Hepatocyte (in vitro differentiated cells): ENCODE measurements around the gene TMEM200B. TPM values are rescaled to one million over a fixed set of nuclear protein-coding genes. Genes with fewer than 3 reads are reported as not detected.

Experiments
- DNase-seq: peaks from one replicate; pipeline ENCODE4 v3.0.0-alpha.2; 2016; ENCODE audit warnings: low spot score
- H2AFZ ChIP-seq: fragments of 200-600 bp; sonication (generic); 2 replicates; pipeline ENCODE4 v1.6.0; 2016; ENCODE audit warnings: antibody characterized with exemption, mild to moderate bottlenecking
- H3K27ac ChIP-seq: fragments of 200-600 bp; sonication (generic); 2 replicates; pipeline ENCODE4 v1.5.1; 2016; ENCODE audit warnings: mild to moderate bottlenecking
- H3K27me3 ChIP-seq: fragments of 200-600 bp; sonication (generic); 2 replicates; pipeline ENCODE4 v1.6.1; 2016
- H3K36me3 ChIP-seq: fragments of 200-600 bp; sonication (generic); replicated peaks from 2 replicates; pipeline ENCODE4 v1.5.1; 2016; ENCODE audit warnings: low read depth; ENCODE audit not compliant: insufficient read depth
- H3K4me1 ChIP-seq: fragments of 200-600 bp; sonication (generic); 2 replicates; pipeline ENCODE4 v1.5.1; 2016; ENCODE audit warnings: mild to moderate bottlenecking, moderate library complexity; ENCODE audit not compliant: insufficient read depth
- H3K4me2 ChIP-seq: fragments of 200-600 bp; sonication (generic); 2 replicates; pipeline ENCODE4 v1.6.0; 2016
- H3K4me3 ChIP-seq: fragments of 200-600 bp; sonication (generic); 2 replicates; pipeline ENCODE4 v1.5.1; 2016; ENCODE audit warnings: mild to moderate bottlenecking
- H3K79me2 ChIP-seq: fragments of 200-600 bp; sonication (generic); 2 replicates; pipeline ENCODE4 v1.6.0; 2017; ENCODE audit warnings: mild to moderate bottlenecking
- H3K9me2 ChIP-seq: fragments of 200-600 bp; sonication (generic); replicated peaks from 2 replicates; pipeline ENCODE4 v1.6.0; 2017; ENCODE audit warnings: mild to moderate bottlenecking; ENCODE audit not compliant: insufficient read depth
- H3K9me3 ChIP-seq: fragments of 200-600 bp; sonication (generic); 2 replicates; pipeline ENCODE4 v1.5.1; 2016; ENCODE audit warnings: low read depth, mild to moderate bottlenecking
- H4K20me1 ChIP-seq: fragments of 200-600 bp; sonication (generic); 2 replicates; pipeline ENCODE4 v1.6.0; 2016; ENCODE audit warnings: mild to moderate bottlenecking; ENCODE audit not compliant: insufficient read depth, poor library complexity, severe bottlenecking
- CTCF ChIP-seq: fragments of 200-600 bp; sonication (generic); IDR thresholded peaks from 2 replicates; pipeline ENCODE4 v1.5.1; 2016; ENCODE audit warnings: antibody characterized with exemption, mild to moderate bottlenecking; ENCODE audit not compliant: poor library complexity
- EZH2 ChIP-seq: fragments of 200-600 bp; sonication (generic); IDR thresholded peaks from 2 replicates; pipeline ENCODE4 v1.6.1; 2016; ENCODE audit warnings: antibody characterized with exemption, mild to moderate bottlenecking, borderline replicate concordance
- EZH2phosphoT487 ChIP-seq: fragments of 200-600 bp; sonication (generic); IDR thresholded peaks from one replicate; pipeline ENCODE4 v1.6.1; 2018; ENCODE audit warnings: antibody characterized with exemption, mild to moderate bottlenecking, low read depth, moderate library complexity; ENCODE audit not compliant: unreplicated experiment, severe bottlenecking
- WGBS: methylation state at CpG from one replicate; pipeline ENCODE4 v1.1.6; 2016; ENCODE audit warnings: low lambda C conversion rate; ENCODE audit errors: missing lambda C conversion rate; 5-methylcytosine and 5-hydroxymethylcytosine counted together
- polyA plus RNA-seq: library from polyadenylated mRNA; unstranded; fragments of >200 nt; fragmentation: Nextera tagmentation; extraction: Ambion mirVana; gene quantifications from 2 replicates; pipeline ENCODE4 v1.2.1, GENCODE V29; 2016
- total RNA-seq: library from RNA; depleted of rRNA; stranded (reverse); fragments of >200 nt; gene quantifications from 2 replicates; pipeline ENCODE4 v1.2.3, GENCODE V29; 2014

The TMEM200B gene
- total and polyA plus RNA-seq, 2 experiments from 2014 or later: 10.7 to 11.0 TPM

DNA sequence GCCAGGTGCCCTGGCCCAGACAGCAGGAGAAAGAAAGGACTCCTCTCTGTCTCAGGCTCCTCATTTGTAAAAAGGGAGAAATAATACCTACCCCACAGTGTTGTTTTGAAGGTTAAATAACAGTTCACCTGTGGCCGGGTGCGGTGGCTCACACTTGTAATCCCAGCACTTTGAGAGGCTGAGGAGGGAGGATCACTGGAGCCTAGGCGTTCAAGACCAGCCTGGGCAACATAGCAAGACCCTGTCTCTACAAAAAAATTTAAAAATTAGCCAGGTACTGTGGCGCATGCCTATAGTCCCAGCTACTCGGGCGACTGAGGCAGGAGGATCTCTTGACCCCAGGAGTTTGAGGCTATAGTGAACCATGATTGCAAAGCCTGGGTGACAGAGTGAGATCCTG lies 2.5 kb upstream of the TMEM200B start:
- no peak overlapping the region for H3K4me3 ChIP-seq
- no peak for DNase-seq
- H3K4me1 ChIP-seq: peaks cover 17% of the 10 kb centered on the region
- no peaks in the 10 kb centered on the region for H3K36me3 ChIP-seq
- no peaks in the 10 kb centered on the region for H3K9me2 ChIP-seq
- no peak overlapping the region for H3K4me2 ChIP-seq
- peaks cover 8% of the 10 kb centered on the region for H3K79me2 ChIP-seq
- WGBS: 97% methylated on average over 6 of the region's 6 CpGs
- no peaks in the 10 kb centered on the region for H4K20me1 ChIP-seq
- TF ChIP-seq CTCF (no peak), EZH2 (no peak), EZH2phosphoT487 (no peak)
- no peaks in the 10 kb centered on the region for H3K9me3 ChIP-seq
- no peak overlapping the region for H3K27ac ChIP-seq
- H3K27me3 ChIP-seq: peaks cover 9% of the 10 kb centered on the region
- H2AFZ ChIP-seq: no peak overlapping the region

GRCh38 chr1:29125788-29126187 lies 2.1 kb upstream of the TMEM200B start:
- no peak overlapping the region for H3K4me3 ChIP-seq
- H3K79me2 ChIP-seq: peaks cover 11% of the 10 kb centered on the region
- no peak for DNase-seq
- H3K4me1 ChIP-seq: peaks cover 20% of the 10 kb centered on the region
- H2AFZ ChIP-seq: no peak overlapping the region
- H3K36me3 ChIP-seq: no peaks in the 10 kb centered on the region
- H3K27me3 ChIP-seq: peaks cover 12% of the 10 kb centered on the region
- H4K20me1 ChIP-seq: peaks cover 2% of the 10 kb centered on the region
- peak overlapping the region; percentile 98 for H3K27ac ChIP-seq
- H3K9me2 ChIP-seq: no peaks in the 10 kb centered on the region
- WGBS: 78% methylated on average over 6 of the region's 6 CpGs
- no peak for TF ChIP-seq EZH2
- no peak for TF ChIP-seq CTCF
- TF ChIP-seq EZH2phosphoT487: no peak
- no peaks in the 10 kb centered on the region for H3K9me3 ChIP-seq
- peak overlapping the region; percentile 95 for H3K4me2 ChIP-seq

DNA sequence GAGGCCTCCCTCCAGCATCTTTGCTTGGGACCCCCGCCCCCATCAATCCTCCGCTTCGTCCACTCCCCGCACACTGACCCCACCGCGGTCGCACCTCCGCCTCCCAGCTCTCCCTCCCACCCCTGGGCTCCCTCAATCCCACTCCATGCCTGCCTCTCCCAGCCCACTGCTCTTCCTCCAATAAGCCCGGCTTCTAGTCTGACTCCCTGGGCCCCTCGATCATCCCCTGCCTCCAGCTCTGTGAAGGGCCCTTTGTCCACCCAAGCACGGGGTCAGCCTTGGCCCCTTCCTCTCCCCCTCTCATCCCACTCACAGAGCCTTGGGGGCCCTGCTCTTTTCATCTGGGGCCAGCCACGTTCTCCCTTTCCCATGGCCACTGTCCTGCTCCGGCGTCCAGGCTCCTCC lies 1.5 kb upstream of the TMEM200B start:
- H3K27me3 ChIP-seq: peaks cover 13% of the 10 kb centered on the region
- H3K4me3 ChIP-seq: no peak overlapping the region
- no peaks in the 10 kb centered on the region for H3K36me3 ChIP-seq
- no peaks in the 10 kb centered on the region for H3K9me3 ChIP-seq
- TF ChIP-seq CTCF (no peak), EZH2phosphoT487 (no peak), EZH2 (no peak)
- peak overlapping the region; percentile 83 for H2AFZ ChIP-seq
- DNase-seq: no peak
- H3K79me2 ChIP-seq: peaks cover 14% of the 10 kb centered on the region
- H3K27ac ChIP-seq: peak overlapping the region; percentile 98
- H3K4me2 ChIP-seq: peak overlapping the region; percentile 95
- H3K4me1 ChIP-seq: peaks cover 20% of the 10 kb centered on the region
- H4K20me1 ChIP-seq: peaks cover 4% of the 10 kb centered on the region
- no peaks in the 10 kb centered on the region for H3K9me2 ChIP-seq
- 70% methylated on average over 6 of the region's 14 CpGs for WGBS
